ENCODE measurements around the gene FKBP9. TPM values are rescaled to one million over a fixed set of nuclear protein-coding genes. Genes with fewer than 3 reads are reported as not detected.
"Not testable (repeated sequence)": the region's sequence is repeated elsewhere in the genome, so short reads cannot be mapped to it uniquely, and the experiment has no call there.

Gene FKBP9
- polyA plus RNA-seq, 1 donor from 2014 or later: 0.30 TPM

DNA sequence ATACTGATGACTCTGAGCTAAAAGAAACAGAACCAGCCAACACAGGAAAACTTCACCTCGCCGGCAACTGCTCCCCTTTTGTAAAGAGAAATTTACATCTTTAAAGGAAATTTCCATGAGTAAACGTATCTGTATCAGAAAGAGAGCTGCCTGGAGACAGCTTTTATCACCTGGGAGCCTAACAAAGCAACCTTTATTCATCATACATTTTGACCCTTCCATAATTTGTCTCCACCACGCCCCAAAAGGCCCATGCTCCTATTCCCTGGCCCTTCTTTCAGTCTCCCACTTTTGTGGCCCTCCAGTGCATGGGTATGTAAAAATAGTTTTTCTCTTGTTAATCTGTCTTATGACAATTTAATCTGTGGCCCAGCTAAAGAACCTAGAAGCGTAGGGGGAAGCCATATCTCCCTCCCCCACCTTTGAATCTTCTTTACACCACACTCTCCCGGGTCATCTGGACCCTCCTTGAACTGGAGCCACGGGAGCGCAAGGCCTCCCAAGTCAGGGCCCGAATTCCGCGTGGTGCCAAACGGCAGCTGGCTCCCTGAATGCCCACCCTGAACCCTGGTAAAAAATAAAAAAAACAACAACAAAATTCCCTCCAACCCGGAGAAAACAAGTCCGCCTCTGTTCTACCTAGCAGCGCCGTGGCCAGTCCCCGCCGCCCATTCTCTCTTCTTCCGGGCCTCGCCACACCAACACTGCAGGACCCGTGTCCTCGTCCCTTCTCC, 15.4 kb upstream of the FKBP9 start:
- peaks cover 8 to 23% (median 13%) of the 10 kb centered on the region in 3 donors for H3K4me1 Mint-ChIP-seq
- H3K27ac Mint-ChIP-seq: peak overlapping the region; percentile 62 to 96 (median 78)
- peaks cover 3% of the 10 kb centered on the region for H3K36me3 Mint-ChIP-seq
- H3K9me3 Mint-ChIP-seq: peaks cover 0 to 3% (median 0%) of the 10 kb centered on the region in 3 donors
- peak overlapping the region; percentile 94 to 99 (median 96) for H3K4me3 Mint-ChIP-seq
- H3K27me3 Mint-ChIP-seq: no peaks in the 10 kb centered on the region

DNA sequence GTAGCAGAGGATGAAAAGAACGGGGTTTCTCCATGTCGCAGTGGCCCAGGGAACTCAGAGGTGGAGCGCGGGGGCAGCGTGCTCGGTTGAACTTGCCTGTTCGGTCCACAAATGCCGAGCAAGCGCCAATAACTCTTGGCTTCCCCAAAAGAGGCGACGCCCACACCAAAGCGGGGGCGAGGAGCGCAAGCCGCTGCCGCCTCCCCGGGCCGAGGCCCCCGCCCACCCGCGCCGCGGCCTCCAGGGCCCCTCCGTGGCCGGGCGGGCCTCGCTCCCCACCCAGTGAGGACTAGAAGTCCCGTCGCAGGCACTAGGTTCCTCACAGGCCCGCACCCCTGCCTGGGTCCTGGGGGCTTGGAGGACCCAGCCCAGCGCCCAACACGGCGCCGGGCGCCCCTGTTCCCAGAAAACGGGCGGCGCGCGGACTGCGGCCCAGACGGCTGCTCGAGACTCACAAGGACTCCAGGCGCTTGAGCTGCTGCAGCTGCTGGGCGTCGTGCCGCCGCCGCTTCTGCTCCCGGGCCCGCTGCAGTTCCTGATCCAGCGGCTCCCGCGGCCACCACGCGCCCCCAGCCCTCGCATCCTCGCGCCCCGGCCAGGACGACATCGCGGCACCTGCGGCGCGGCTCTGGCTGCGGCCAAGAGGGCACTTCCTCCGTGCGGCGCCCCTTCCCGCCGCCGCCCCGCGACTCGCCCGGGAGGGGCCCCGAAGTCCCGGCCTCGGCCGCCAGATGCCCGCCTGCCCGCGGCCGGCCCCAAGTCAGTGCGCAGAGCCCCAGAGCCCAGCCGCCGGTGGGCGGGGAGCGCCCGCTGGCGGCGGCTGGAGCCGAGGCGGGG, 14.6 kb upstream of the FKBP9 start:
- H3K27ac Mint-ChIP-seq: peak overlapping the region; percentile 62 to 96 (median 78)
- H3K9me3 Mint-ChIP-seq: peaks cover 0 to 7% (median under 1%) of the 10 kb centered on the region in 3 donors
- peaks cover 3% of the 10 kb centered on the region for H3K36me3 Mint-ChIP-seq
- peaks cover 8 to 22% (median 13%) of the 10 kb centered on the region in 3 donors for H3K4me1 Mint-ChIP-seq
- H3K4me3 Mint-ChIP-seq: peak overlapping the region; percentile 94 to 99 (median 96)
- no peaks in the 10 kb centered on the region for H3K27me3 Mint-ChIP-seq

- Mint-ChIP-seq H3K4me3 (peak overlapping the region; percentile 81 to 94 (median 85)), H3K4me1 (peaks cover 8 to 17% (median 13%) of the 10 kb centered on the region in 3 donors), H3K27me3 (no peaks in the 10 kb centered on the region), H3K9me3 (peaks cover 0 to 15% (median 3%) of the 10 kb centered on the region in 3 donors), H3K36me3 (peaks cover 3% of the 10 kb centered on the region), H3K27ac (no peak overlapping the region)
Measured at GRCh38 chr7:32943252-32944030, 13.8 kb upstream of the FKBP9 start.

- Mint-ChIP-seq H3K27ac (no peak overlapping the region), H3K36me3 (peaks cover 2% of the 10 kb centered on the region), H3K4me3 (no peak overlapping the region), H3K4me1 (no peaks in the 10 kb centered on the region), H3K27me3 (no peaks in the 10 kb centered on the region), H3K9me3 (peaks cover 0 to 19% (median 5%) of the 10 kb centered on the region in 3 donors)
Measured at GRCh38 chr7:32947420-32947983, 9.7 kb upstream of the FKBP9 start.

DNA sequence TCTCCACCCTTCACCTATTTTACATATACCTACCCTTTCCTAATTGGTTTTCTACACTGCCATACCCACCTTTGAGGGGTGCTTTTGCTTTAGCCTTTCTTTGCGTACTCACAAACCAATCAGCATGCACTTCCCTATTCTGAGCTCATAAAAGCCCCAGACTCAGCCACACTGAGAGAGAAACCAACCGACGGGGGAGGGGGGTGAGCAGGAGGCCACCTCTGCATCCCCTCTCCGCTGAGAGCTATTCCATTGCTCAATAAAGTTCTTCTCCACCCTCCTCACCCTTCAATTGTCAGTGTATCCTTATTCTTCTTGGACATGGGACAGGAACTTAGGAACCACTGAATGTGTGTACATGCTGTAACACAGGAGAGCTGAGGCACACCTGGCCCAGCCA, 9.0 kb upstream of the FKBP9 start:
- Mint-ChIP-seq H3K36me3 (peaks cover 2% of the 10 kb centered on the region), H3K4me1 (no peaks in the 10 kb centered on the region)

DNA sequence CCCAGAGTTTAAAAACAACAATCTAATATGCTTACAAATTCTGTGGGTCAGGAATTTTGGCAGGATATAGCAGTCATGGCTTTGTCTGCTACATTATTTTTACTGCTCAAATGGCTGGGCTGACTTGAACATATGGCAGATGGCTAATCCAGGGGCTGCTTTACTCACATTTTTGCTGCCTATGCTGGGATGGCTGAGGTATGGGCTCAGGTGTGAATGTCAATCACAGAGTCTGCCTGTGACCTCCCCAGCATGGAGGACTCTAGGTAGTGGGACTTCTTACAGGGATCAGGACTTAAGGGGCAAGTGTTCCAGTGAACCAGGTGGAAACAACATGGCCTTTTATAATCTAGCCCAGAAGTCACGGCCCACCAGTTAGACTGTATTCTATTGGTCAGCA, 4.4 kb upstream of the FKBP9 start:
- Mint-ChIP-seq H3K4me1 (peaks cover 0 to under 1% (median 0%) of the 10 kb centered on the region in 3 donors), H3K9me3 (peaks cover 0 to 9% (median 1%) of the 10 kb centered on the region in 3 donors), H3K27me3 (peaks cover 8% of the 10 kb centered on the region)

More for the DNA sequence above, 9.0 kb upstream of the FKBP9 start:
- H3K9me3 Mint-ChIP-seq: peaks cover 0 to 19% (median 5%) of the 10 kb centered on the region in 3 donors
- H3K27me3 Mint-ChIP-seq: no peaks in the 10 kb centered on the region
- H3K27ac Mint-ChIP-seq: no peak overlapping the region
- peak overlapping the region in 1 of 4 donors; percentile 57 for H3K4me3 Mint-ChIP-seq

GRCh38 chr7:32958046-32959025, 1.1 kb downstream of the FKBP9 start:
- Mint-ChIP-seq H3K9me3 (no peaks in the 10 kb centered on the region), H3K27ac (peak overlapping the region in 1 of 3 donors; percentile 34), H3K36me3 (peaks cover 2% of the 10 kb centered on the region), H3K4me1 (peaks cover 0 to 3% (median 2%) of the 10 kb centered on the region in 3 donors), H3K27me3 (peaks cover 17% of the 10 kb centered on the region), H3K4me3 (peak overlapping the region; percentile 50 to 95 (median 80))

More for the DNA sequence above, 4.4 kb upstream of the FKBP9 start:
- peaks cover 2% of the 10 kb centered on the region for H3K36me3 Mint-ChIP-seq
- no peak overlapping the region for H3K4me3 Mint-ChIP-seq
- no peak overlapping the region for H3K27ac Mint-ChIP-seq

GRCh38 chr7:32963880-32964301, 6.7 kb downstream of the FKBP9 start:
- H3K4me1 Mint-ChIP-seq, H3K27ac Mint-ChIP-seq, H3K9me3 Mint-ChIP-seq, H3K36me3 Mint-ChIP-seq, H3K27me3 Mint-ChIP-seq: not testable (repeated sequence)
- H3K4me3 Mint-ChIP-seq: peak overlapping the region in 1 of 4 donors; percentile 65

DNA sequence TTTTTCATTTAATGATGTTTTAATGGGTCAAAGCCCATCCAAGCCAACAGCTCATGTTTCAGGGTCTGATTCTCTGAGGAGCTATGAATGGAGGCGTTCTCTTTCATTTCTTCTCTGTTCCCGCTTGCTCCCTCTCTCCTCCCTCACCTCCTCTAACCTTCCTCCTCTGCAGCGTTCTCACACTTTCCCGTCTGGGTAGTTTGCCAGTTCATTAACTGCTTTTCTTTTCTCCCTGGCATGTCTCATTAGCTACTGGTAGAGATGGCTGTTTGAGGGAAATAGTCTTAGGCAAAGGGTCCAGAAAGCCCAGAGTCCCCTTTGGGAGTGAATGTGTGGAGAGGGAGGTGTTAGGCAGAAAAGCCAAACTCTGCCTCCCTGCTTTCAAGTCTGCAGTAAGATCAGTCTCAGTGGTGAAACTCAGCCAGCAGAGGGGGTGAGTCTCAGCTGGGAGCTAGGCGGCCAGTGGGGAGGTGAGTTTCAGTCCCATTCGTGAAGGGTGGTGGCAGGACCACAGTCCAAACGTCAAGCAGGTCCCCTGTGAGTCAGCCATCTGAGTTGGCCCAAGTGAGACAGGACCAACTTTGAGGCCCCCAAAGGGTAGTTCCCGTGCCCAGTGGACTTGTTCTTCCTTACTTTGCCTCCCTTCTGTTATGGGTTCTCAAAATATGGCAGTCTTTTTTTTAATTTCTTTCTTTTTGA, 7.4 kb downstream of the FKBP9 start:
- H3K27ac Mint-ChIP-seq, H3K4me1 Mint-ChIP-seq, H3K9me3 Mint-ChIP-seq: not testable (repeated sequence)

GRCh38 chr7:32966489-32967267, 9.4 kb downstream of the FKBP9 start:
- H3K27ac Mint-ChIP-seq, H3K4me1 Mint-ChIP-seq, H3K36me3 Mint-ChIP-seq, H3K9me3 Mint-ChIP-seq, H3K4me3 Mint-ChIP-seq, H3K27me3 Mint-ChIP-seq: not testable (repeated sequence)

More for the DNA sequence above, 7.4 kb downstream of the FKBP9 start:
- not testable (repeated sequence) for H3K27me3 Mint-ChIP-seq, H3K36me3 Mint-ChIP-seq
- peak overlapping the region in 1 of 4 donors; percentile 41 for H3K4me3 Mint-ChIP-seq

- not testable (repeated sequence) for H3K4me3 Mint-ChIP-seq, H3K27me3 Mint-ChIP-seq, H3K36me3 Mint-ChIP-seq, H3K9me3 Mint-ChIP-seq, H3K27ac Mint-ChIP-seq, H3K4me1 Mint-ChIP-seq
Measured at GRCh38 chr7:32967268-32967582, 10.0 kb downstream of the FKBP9 start.

DNA sequence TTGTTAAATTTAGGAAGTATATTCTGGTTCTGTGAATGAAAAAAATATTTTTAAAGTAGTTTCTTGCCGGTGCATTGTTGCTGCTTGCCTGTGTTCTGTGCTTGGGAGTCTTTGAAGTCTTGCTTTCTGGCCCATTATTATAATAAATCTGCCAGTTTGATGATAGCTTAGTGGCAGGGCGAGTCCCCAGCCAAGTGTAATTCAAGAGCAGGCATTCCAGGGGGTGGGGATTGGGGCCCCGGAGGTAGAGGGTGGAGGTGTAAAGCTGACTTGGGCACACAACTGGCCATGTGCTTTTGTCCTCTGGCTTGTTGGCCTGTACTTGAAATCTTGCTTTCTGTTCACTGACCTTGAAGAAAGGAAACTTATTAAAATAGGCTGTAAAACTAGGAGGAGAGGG, 14.7 kb downstream of the FKBP9 start:
- not testable (repeated sequence) for H3K4me3 Mint-ChIP-seq, H3K9me3 Mint-ChIP-seq, H3K27me3 Mint-ChIP-seq, H3K27ac Mint-ChIP-seq, H3K4me1 Mint-ChIP-seq, H3K36me3 Mint-ChIP-seq

DNA sequence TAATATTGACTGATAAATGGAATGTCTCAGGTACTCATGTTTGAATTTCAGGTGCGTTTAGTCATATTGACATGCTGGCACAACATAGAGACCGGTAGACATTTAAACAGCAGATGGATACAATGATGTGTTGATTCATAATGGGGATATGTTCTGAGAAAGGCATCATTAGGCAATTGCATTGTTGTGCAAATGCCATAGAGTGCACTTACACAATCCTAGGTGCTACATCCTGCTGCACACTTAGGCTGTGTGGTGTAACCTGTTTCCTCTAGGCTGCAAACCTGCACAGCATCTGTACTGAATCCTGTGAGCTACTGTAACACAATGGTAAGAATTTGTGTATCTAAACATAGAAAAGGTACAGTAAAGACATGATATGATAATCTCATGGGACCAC, 19.9 kb downstream of the FKBP9 start:
- H3K9me3 Mint-ChIP-seq, H3K36me3 Mint-ChIP-seq, H3K27ac Mint-ChIP-seq, H3K27me3 Mint-ChIP-seq, H3K4me3 Mint-ChIP-seq, H3K4me1 Mint-ChIP-seq: not testable (repeated sequence)
